HG03469 (cell line): ENCODE measurements around the gene NAPSA.
"Not testable (repeated sequence)": the region's sequence is repeated elsewhere in the genome, so short reads cannot be mapped to it uniquely, and the experiment has no call there.

ENCODE experiments used
- ATAC-seq: cut with Tn5 transposase; IDR thresholded peaks from one replicate; pipeline ENCODE4 v1.9.1; 2021; ENCODE audit warnings: mild to moderate bottlenecking, moderate library complexity, moderate number of reproducible peaks; ENCODE audit not compliant: unreplicated experiment

Gene NAPSA

GRCh38 chr19:50365434-50366306 lies at the start of gene NAPSA:
TSS of gene NAPSA (minus strand) at chr19:50365639. CDS start at chr19:50365621, 18 bp downstream.
- ATAC-seq, result no peak

DNA sequence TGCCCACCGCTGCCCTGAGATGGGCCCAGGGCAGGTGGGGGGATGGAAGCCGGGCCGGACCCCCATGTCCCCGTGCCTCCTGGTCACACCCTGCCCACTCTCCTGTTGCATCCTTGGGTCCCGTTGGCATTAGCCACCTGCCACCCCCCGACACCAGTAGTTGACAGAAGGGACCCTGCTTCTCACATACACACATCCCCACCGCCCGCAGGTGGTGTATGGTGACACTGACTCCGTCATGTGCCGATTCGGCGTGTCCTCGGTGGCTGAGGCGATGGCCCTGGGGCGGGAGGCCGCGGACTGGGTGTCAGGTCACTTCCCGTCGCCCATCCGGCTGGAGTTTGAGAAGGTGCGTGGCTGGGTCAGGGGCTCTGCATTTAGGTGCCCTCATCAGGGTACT lies 48.1 kb upstream of the NAPSA start:
- no peak for ATAC-seq

GRCh38 chr19:50413096-50413495 lies 47.7 kb upstream of the NAPSA start:
- ATAC-seq, result no peak

DNA sequence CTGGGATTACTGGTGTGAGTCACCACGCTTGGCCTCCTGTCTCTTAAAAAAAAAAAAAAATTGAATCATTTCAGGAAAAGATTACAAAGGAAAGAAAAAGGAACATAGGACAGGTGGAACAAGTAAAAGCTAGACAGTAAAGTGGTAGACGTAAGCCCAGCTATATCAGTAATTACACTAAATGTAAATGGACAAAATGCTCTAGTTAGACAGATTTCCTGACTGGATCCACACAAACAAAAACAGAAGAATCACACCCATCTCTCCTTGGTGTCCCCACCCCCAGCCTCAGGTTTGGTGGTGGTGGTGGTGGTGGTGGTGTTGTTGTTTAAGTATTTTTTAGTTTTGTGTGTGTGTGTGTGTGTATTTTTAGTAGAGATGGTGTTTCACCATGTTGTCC lies 47.0 kb upstream of the NAPSA start:
- ATAC-seq, result no peak

GRCh38 chr19:50410109-50410508 lies 44.7 kb upstream of the NAPSA start:
- ATAC-seq, result no peak

DNA sequence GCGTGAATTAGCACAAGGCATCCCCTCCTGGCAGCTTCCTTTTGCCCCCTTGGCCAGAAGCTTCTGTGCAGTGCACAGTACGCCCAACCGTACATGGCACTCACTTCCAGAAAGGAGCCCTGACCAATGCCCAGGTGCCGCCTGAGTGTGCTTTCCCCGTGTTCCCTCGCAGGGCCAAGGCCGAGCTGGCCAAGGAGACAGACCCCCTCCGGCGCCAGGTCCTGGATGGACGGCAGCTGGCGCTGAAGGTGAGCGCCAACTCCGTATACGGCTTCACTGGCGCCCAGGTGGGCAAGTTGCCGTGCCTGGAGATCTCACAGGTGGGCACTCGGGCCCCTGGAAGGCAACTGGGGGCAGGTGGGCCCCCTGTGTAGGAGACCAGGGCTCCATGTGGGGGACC lies 43.9 kb upstream of the NAPSA start:
- ATAC-seq, result no peak

- ATAC-seq, result no peak
Measured at GRCh38 chr19:50406829-50407228, 41.4 kb upstream of the NAPSA start.

DNA sequence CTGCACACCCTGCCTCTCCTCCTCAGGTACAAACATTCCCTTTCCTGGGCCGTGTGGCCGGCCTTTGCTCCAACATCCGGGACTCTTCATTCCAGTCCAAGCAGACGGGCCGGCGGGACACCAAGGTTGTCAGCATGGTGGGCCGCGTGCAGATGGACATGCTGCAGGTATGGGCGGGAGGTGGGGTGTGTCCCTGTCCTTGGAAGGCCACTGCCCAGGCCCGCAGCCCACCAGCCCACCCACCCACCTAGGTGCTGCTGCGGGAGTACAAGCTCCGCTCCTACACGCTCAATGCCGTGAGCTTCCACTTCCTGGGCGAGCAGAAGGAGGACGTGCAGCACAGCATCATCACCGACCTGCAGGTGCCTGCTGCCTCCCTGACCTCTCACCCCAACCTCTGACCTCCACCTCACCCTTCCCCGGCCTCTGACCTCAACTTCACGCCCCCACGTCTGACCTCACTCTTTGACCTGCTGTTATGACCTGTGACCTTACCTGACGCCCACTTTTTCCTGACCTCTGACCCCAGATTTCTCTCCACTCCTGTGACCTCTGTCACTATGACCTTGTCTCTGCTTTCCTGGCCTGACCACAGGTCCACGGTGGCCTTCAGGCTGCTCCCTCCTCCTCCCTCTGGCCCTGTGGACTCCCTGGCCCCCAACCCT lies 40.8 kb upstream of the NAPSA start:
- ATAC-seq, result no peak

DNA sequence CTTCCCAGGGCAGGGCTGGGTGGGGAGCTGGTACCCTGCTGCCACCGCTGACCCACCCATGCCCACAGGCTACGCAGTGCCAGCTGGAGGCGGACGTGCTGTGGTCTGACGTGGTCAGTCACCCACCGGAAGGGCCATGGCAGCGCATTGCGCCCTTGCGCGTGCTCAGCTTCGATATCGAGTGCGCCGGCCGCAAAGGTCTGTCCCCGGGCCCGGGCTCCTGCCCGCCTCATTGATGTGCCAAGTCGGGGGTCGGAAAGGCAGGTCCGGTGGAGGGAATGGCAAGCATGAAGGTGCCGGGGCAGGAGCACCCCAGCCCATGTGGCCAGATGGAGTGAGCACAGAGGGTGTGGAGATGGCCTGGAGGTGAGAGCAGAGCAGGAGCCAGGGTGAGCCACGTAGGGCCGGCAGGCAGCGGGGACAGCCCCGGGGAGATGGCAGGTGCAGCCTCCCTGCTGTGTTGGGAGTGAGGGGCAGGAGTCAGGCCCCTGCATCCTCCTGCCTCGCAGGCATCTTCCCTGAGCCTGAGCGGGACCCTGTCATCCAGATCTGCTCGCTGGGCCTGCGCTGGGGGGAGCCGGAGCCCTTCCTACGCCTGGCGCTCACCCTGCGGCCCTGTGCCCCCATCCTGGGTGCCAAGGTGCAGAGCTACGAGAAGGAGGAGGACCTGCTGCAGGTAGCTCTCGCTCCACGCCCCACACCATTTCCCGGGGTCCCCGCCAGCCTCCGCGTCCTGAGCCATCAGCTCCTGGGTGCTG lies 37.3 kb upstream of the NAPSA start:
- ATAC-seq, result no peak

GRCh38 chr19:50401605-50402450 lies 36.4 kb upstream of the NAPSA start:
- no peak for ATAC-seq

DNA sequence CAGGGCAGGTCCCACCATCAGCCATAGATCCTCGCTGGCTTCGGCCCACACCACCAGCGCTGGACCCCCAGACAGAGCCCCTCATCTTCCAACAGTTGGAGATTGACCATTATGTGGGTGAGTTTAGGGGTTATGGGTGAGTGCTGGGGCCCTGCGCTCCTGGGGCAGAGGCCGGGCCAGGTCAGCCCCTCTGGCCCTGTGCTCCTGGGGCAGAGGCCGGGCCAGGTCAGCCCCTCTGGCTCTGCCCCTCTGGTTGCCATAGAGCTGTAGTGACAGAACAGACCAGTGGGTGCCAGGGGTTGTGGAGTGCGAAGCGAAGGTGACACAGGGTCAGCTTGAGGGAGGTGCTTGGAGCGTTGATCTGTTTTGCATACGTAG lies 33.9 kb upstream of the NAPSA start:
- no peak for ATAC-seq

- no peak for ATAC-seq
Measured at GRCh38 chr19:50398675-50399367, 33.4 kb upstream of the NAPSA start.

- no peak for ATAC-seq
Measured at GRCh38 chr19:50394017-50394416, 28.6 kb upstream of the NAPSA start.

DNA sequence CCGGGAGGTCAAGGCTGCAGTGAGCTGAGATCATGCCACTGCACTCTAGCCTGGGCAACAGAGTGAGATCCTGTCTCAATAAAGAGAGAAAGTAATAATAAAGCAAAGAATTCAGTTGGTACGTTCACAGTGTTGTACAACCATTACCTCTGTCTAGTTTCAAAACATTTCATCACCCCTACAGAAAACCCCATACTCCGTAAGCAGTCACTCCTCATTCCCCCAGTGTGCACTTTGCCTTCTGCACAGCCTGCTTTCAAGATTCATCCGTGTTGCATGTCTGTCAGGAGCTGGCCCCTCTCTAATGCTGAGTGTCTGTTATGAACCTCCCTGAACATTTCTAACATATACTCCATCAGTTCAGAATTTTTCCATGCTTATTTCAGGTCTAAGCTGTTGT lies 28.1 kb upstream of the NAPSA start:
- ATAC-seq, result no peak

DNA sequence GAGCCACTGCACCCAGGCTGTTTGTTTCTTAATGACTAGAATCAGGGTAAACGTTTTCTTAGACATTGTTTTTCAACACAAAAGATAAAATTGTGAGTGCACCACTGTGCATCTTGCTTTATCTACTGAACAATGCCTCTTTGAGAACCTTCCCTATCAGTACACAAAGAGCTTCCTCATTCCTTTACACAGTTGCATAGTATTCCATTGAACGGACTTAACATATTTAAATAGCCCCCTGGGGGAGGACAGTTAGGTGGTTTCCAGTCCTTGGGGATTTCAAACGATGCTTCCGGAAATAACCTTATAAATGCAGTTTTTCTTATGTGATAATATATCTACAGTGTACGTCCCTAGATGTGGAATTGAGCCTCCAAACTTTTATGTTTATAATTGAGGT lies 27.3 kb upstream of the NAPSA start:
- no peak for ATAC-seq

DNA sequence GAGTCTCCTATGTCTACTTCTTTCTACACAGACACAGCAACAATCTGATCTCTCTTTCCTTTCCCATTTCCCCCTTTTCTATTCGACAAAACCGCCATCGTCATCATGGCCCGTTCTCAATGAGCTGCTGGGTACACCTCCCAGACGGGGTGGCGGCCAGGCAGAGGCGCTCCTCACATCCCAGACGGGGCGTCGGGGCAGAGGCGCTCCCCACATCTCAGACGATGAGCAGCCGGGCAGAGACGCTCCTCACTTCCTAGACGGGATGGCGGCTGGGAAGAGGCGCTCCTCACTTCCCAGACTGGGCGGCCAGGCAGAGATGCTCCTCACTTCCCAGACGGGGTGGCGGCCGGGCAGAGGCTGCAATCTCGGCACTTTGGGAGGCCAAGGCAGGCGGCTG lies 25.5 kb upstream of the NAPSA start:
- not testable (repeated sequence) for ATAC-seq

DNA sequence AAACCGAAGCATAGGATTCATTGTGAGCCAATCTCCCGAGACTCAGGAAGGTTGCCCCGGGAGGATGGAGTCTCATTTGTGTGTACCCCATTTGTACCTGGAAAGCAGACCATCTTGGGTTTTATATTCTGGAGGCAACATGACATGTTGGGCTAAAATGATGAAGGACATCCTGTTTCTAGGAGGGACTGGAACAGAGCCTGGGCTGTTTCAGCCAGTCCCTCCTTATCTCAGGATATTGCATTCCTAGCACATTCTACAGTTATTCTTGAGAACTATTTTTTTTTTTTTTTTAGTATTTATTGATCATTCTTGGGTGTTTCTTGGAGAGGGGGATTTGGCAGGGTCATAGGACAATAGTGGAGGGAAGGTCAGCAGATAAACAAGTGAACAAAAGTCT lies 24.9 kb upstream of the NAPSA start:
- ATAC-seq, result not testable (repeated sequence)

- no peak for ATAC-seq
Measured at GRCh38 chr19:50387868-50388245, 22.4 kb upstream of the NAPSA start.

DNA sequence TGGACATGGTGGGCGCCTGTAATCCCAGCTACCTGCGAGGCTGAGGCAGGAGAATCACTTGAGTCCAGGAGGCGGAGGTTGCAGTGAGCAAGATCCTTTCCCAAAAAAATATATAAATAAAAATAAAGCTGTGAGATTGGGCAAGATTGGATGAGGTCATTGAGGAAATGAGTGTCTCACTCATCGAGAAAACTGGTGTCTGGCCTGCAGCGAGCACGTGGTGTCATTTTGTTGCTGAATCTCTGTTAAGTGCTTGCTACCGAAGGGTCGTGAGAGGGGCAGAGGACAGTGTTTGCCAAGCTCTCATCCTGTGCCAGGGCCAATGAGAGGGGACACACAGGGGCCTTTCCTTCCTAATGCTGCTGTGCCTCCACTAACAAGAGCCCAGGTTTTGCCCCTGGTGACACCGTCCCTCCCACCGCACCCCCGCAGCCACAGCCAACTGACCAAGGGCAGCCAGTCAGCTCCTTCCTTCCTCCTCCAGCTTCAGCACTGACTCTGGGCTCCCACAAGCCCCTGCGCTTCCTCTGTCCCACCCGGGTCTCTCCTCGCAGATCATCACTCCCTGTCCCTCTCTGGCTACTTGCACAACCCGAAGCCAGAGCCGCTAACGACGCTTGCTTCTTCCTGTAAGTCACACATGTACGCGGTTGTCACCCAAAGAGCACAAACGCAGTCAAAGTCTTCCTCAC lies 21.9 kb upstream of the NAPSA start:
- ATAC-seq, result no peak
